ENCODE measurements around the gene ATP10D. TPM values are rescaled to one million over a fixed set of nuclear protein-coding genes. Genes with fewer than 3 reads are reported as not detected.
"Not testable (repeated sequence)": the region's sequence is repeated elsewhere in the genome, so short reads cannot be mapped to it uniquely, and the experiment has no call there.

The ATP10D gene
- total RNA-seq, 1 donor, result 2.7 TPM

DNA sequence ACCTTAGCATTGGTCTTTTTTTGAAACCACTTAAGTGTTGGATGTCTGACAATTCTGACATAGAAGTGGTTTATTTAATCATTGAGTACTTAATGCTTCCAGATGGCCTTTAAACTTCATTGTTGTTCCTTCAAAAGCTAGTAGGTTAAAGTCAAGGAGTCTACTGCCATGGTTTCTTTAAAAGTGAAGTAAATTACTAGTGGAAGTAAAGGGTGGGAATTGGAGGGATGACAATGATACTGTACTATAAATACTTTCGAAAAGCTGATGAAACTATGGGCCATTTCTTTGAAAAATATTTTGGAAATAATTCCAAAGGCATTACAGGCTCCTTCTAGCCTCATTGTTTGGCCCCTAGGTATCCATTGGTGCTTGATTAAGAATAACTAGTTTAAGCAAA, 51.9 kb downstream of the ATP10D start:
- Histone ChIP-seq H3K9me3 (ENCODE audit: low read depth, low read length) (no peaks in the 10 kb centered on the region), H3K27me3 (ENCODE audit: insufficient read depth, low read length) (no peaks in the 10 kb centered on the region), H3K4me1 (ENCODE audit: insufficient read depth, low read length) (peaks cover 8% of the 10 kb centered on the region), H3K4me3 (ENCODE audit: low read length) (no peak overlapping the region)

GRCh38 chr4:47538111-47538824, 53.2 kb downstream of the ATP10D start:
- Histone ChIP-seq H3K4me1 (ENCODE audit: insufficient read depth, low read length) (no peaks in the 10 kb centered on the region), H3K4me3 (ENCODE audit: low read length) (no peak overlapping the region), H3K9me3 (ENCODE audit: low read depth, low read length) (no peaks in the 10 kb centered on the region), H3K27me3 (ENCODE audit: insufficient read depth, low read length) (no peaks in the 10 kb centered on the region)

GRCh38 chr4:47538825-47539154, 53.7 kb downstream of the ATP10D start:
- H3K9me3 ChIP-seq (ENCODE audit: low read depth, low read length), result no peaks in the 10 kb centered on the region

DNA sequence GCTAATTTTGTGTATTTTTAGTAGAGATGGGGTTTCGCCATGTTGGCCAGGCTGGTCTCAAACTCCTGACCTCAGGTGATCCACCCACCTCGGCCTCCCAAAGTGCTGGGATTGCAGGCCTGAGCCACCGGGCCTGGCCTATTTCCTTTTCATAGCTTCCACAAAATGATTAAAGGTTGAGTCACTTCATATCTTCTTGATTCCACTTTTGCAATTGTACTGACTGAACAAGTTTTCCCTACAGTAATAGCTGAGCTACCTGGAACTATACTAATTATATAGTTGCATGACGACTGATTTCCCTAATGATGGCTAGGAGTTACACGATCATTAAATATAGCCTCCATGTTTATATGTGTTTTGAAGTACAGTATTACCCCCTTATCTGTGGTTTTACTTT, 57.6 kb downstream of the ATP10D start:
- H3K9me3 ChIP-seq (ENCODE audit: low read depth, low read length); H3K4me1 ChIP-seq (ENCODE audit: insufficient read depth, low read length); H3K4me3 ChIP-seq (ENCODE audit: low read length); H3K27me3 ChIP-seq (ENCODE audit: insufficient read depth, low read length): not testable (repeated sequence)

More at GRCh38 chr4:47538825-47539154, 53.7 kb downstream of the ATP10D start:
- Histone ChIP-seq H3K4me1 (ENCODE audit: insufficient read depth, low read length) (no peaks in the 10 kb centered on the region), H3K27me3 (ENCODE audit: insufficient read depth, low read length) (no peaks in the 10 kb centered on the region), H3K4me3 (ENCODE audit: low read length) (no peak overlapping the region)

GRCh38 chr4:47543331-47543730, 58.3 kb downstream of the ATP10D start:
- no peak overlapping the region for H3K4me3 ChIP-seq (ENCODE audit: low read length)
- H3K4me1 ChIP-seq (ENCODE audit: insufficient read depth, low read length), result no peaks in the 10 kb centered on the region
- no peaks in the 10 kb centered on the region for H3K27me3 ChIP-seq (ENCODE audit: insufficient read depth, low read length)
- H3K9me3 ChIP-seq (ENCODE audit: low read depth, low read length), result no peaks in the 10 kb centered on the region

GRCh38 chr4:47550357-47550756, 65.3 kb downstream of the ATP10D start:
- not testable (repeated sequence) for H3K4me3 ChIP-seq (ENCODE audit: low read length); H3K27me3 ChIP-seq (ENCODE audit: insufficient read depth, low read length); H3K4me1 ChIP-seq (ENCODE audit: insufficient read depth, low read length); H3K9me3 ChIP-seq (ENCODE audit: low read depth, low read length)

GRCh38 chr4:47550899-47551548, 65.9 kb downstream of the ATP10D start:
- Histone ChIP-seq H3K9me3 (ENCODE audit: low read depth, low read length) (no peaks in the 10 kb centered on the region), H3K4me3 (ENCODE audit: low read length) (no peak overlapping the region), H3K4me1 (ENCODE audit: insufficient read depth, low read length) (no peaks in the 10 kb centered on the region), H3K27me3 (ENCODE audit: insufficient read depth, low read length) (no peaks in the 10 kb centered on the region)

DNA sequence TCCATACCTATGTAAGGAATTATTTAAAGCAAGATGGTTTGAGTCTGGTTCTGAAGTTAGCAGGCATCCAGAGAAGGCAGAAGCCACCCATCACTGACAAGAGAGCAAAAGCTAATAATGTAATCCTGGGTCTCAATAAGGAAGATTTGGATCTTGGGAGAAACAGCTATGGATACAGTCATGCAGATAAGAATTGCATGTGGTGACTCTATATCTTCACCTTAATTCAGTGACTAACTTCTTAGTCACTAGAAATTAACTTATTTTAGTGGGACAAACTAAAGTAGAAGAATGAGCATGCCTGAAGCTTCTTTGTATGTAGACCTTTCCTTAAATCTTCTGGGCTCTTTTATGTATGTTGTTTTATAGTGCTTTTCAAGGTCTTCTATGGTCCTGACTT, 66.6 kb downstream of the ATP10D start:
- Histone ChIP-seq H3K27me3 (ENCODE audit: insufficient read depth, low read length) (no peaks in the 10 kb centered on the region), H3K4me3 (ENCODE audit: low read length) (no peak overlapping the region), H3K9me3 (ENCODE audit: low read depth, low read length) (no peaks in the 10 kb centered on the region), H3K4me1 (ENCODE audit: insufficient read depth, low read length) (no peaks in the 10 kb centered on the region)

DNA sequence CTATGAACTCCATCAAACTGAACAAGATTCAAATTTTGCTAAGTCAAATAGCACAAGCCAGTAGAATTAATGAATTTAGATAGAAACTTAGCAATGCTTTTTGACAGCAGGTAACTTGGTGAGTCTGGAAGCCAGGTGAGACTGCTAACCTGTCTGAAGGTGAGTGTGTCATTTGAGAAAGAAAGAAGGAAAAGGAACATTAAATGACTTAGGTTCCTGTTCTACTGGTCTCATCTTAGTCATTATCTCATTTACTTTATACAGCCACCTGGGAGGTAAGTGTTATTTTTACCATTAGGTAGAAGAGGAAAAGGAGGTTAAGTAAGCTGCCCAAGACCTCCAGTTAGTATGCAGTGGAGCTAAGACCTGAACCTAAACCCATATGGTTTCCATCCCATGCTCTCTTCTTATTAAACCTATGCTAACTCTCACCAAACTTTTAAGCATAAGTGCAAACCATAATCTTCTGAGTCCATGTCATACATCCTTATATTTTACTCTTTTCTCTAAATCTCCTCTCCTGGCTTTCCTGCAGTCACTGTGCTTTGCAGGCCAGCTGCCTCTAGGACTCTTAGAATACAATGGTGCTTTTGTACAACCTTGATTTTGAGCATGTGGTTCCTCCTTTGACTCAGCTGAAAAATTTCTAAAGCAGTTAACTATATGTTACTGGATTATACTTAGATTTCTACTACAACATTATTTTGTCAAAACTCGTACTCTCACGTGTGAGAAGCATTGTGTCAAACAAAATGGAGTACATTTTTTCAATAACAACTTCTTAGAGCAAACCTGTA, 68.5 kb downstream of the ATP10D start:
- H3K4me3 ChIP-seq (ENCODE audit: low read length), result no peak overlapping the region
- no peaks in the 10 kb centered on the region for H3K9me3 ChIP-seq (ENCODE audit: low read depth, low read length)
- no peaks in the 10 kb centered on the region for H3K4me1 ChIP-seq (ENCODE audit: insufficient read depth, low read length)
- no peaks in the 10 kb centered on the region for H3K27me3 ChIP-seq (ENCODE audit: insufficient read depth, low read length)

DNA sequence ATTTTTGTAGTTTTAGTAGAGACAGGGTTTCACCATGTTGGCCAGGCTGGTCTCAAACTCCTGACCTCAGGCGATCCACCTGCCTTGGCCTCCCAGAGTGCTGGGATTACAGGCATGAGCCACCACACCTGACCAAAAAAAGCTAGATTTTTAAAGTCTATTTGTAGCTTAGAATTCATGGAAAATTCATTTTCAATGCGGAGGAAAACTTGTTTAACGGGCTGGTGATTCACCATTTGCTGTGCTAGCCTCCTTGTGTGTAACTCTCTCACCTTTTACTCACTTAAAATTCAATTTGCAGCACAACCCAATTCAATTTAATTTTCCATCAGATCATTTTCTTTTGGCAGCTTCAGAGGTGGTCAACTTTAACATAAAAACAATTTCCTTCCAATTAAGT, 70.8 kb downstream of the ATP10D start:
- not testable (repeated sequence) for H3K4me3 ChIP-seq (ENCODE audit: low read length); H3K4me1 ChIP-seq (ENCODE audit: insufficient read depth, low read length); H3K9me3 ChIP-seq (ENCODE audit: low read depth, low read length); H3K27me3 ChIP-seq (ENCODE audit: insufficient read depth, low read length)

- H3K9me3 ChIP-seq (ENCODE audit: low read depth, low read length), result no peaks in the 10 kb centered on the region
- H3K27me3 ChIP-seq (ENCODE audit: insufficient read depth, low read length), result no peaks in the 10 kb centered on the region
- H3K4me3 ChIP-seq (ENCODE audit: low read length), result no peak overlapping the region
- no peaks in the 10 kb centered on the region for H3K4me1 ChIP-seq (ENCODE audit: insufficient read depth, low read length)
Measured at GRCh38 chr4:47557255-47557654, 72.2 kb downstream of the ATP10D start.

DNA sequence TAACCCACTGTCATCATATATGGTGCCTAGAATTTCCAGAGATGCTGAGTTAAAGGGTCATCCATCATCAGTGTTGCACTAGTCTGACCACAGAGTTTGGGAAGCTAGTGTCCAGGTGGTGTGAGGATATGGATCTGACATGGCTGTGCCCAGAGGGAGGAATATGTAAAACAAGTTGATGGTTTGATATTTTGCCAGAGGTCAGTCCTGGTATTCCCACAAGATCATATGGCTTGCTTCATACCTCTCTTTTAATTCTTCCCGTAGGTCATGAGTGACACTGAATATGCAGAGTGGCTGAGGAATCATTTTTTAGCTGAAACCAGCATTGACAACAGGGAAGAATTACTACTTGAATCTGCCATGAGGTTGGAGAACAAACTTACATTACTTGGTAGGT, 75.6 kb downstream of the ATP10D start:
- Histone ChIP-seq H3K27me3 (ENCODE audit: insufficient read depth, low read length) (no peaks in the 10 kb centered on the region), H3K9me3 (ENCODE audit: low read depth, low read length) (no peaks in the 10 kb centered on the region), H3K4me3 (ENCODE audit: low read length) (no peak overlapping the region)

GRCh38 chr4:47561331-47561730, 76.3 kb downstream of the ATP10D start:
- Histone ChIP-seq H3K9me3 (ENCODE audit: low read depth, low read length) (no peaks in the 10 kb centered on the region), H3K4me3 (ENCODE audit: low read length) (no peak overlapping the region), H3K4me1 (ENCODE audit: insufficient read depth, low read length) (no peaks in the 10 kb centered on the region), H3K27me3 (ENCODE audit: insufficient read depth, low read length) (no peaks in the 10 kb centered on the region)

More for the DNA sequence above, 75.6 kb downstream of the ATP10D start:
- no peaks in the 10 kb centered on the region for H3K4me1 ChIP-seq (ENCODE audit: insufficient read depth, low read length)

DNA sequence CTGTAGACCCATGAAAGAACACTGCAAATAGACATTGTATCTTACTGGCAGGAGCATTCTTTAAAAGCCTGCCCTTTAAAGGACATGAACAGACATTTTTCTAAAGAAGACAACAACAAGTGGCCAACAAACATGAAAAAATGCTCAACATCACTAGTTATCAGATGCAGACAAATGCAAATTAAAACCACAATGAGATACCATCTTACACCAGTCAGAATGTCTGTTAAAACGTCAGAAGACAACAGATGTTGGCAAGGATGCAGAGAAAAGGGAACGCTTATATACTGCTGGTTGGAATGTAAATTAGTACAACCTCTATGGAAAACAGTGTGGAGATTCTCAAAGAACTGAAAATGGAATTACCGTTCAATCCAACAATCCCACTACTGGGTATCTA, 77.2 kb downstream of the ATP10D start:
- Histone ChIP-seq H3K27me3 (ENCODE audit: insufficient read depth, low read length) (no peaks in the 10 kb centered on the region), H3K4me3 (ENCODE audit: low read length) (no peak overlapping the region), H3K4me1 (ENCODE audit: insufficient read depth, low read length) (no peaks in the 10 kb centered on the region), H3K9me3 (ENCODE audit: low read depth, low read length) (no peaks in the 10 kb centered on the region)

DNA sequence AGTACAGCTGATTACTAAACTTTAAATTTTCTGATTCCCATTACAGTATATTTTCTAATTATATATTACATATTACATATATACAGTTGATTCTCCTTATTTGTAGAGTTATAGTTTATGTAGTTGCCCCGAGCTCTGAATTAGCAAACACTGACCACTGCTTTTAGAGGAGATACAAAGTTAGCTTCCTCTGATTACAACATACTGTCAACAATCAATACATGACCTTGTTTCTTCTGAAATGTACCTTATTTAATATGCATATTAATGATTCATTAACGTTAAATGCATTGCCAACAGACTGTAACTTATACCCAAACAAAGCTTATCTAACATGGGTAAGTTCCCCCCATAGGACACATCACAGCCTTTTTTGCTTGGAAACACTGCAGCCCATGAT, 81.5 kb downstream of the ATP10D start:
- Histone ChIP-seq H3K9me3 (ENCODE audit: low read depth, low read length) (no peaks in the 10 kb centered on the region), H3K4me1 (ENCODE audit: insufficient read depth, low read length) (no peaks in the 10 kb centered on the region), H3K27me3 (ENCODE audit: insufficient read depth, low read length) (no peaks in the 10 kb centered on the region), H3K4me3 (ENCODE audit: low read length) (no peak overlapping the region)

Measured in mononuclear cell (primary cell).